KMS-11 (cell line): ENCODE results near the gene G2E3.

ENCODE experiments used
- H2AFZ ChIP-seq: fragments of 200-600 bp; sonication (generic); 2 replicates; pipeline ENCODE4 v1.6.1; 2016; ENCODE audit warnings: antibody characterized with exemption, mixed run types, low read depth
- H3K27ac ChIP-seq: fragments of 200-600 bp; sonication (generic); 2 replicates; pipeline ENCODE4 v1.6.1; 2016; ENCODE audit warnings: mild to moderate bottlenecking, mixed run types
- H3K27me3 ChIP-seq: fragments of 200-600 bp; sonication (generic); 2 replicates; pipeline ENCODE4 v1.6.1; 2017; ENCODE audit warnings: mild to moderate bottlenecking, low read depth, mixed run types, moderate library complexity; ENCODE audit not compliant: insufficient read depth
- H3K36me3 ChIP-seq: fragments of 200-600 bp; sonication (generic); 2 replicates; pipeline ENCODE4 v1.6.1; 2017; ENCODE audit warnings: mild to moderate bottlenecking, mixed run types; ENCODE audit not compliant: insufficient read depth
- H3K4me1 ChIP-seq: fragments of 200-600 bp; sonication (generic); 2 replicates; pipeline ENCODE4 v1.6.1; 2016; ENCODE audit warnings: mild to moderate bottlenecking, low read depth, mixed run types; ENCODE audit not compliant: poor library complexity, severe bottlenecking
- H3K4me2 ChIP-seq: fragments of 200-600 bp; sonication (generic); 2 replicates; pipeline ENCODE4 v1.7.0; 2016; ENCODE audit warnings: mild to moderate bottlenecking, mixed run types
- H3K4me3 ChIP-seq: fragments of 200-600 bp; sonication (generic); IDR thresholded peaks from 2 replicates; pipeline ENCODE4 v1.6.1; 2017; ENCODE audit warnings: low read depth, low read length, mixed read lengths; ENCODE audit not compliant: insufficient read depth
- H3K79me2 ChIP-seq: fragments of 200-600 bp; sonication (generic); 2 replicates; pipeline ENCODE4 v1.6.1; 2016; ENCODE audit warnings: low read depth, mixed run types; ENCODE audit not compliant: insufficient read depth
- H3K9ac ChIP-seq: fragments of 200-600 bp; sonication (generic); 2 replicates; pipeline ENCODE4 v1.6.1; 2016; ENCODE audit warnings: mild to moderate bottlenecking, mixed run types
- H4K20me1 ChIP-seq: fragments of 200-600 bp; sonication (generic); 2 replicates; pipeline ENCODE4 v1.6.1; 2016; ENCODE audit warnings: mild to moderate bottlenecking, mixed run types; ENCODE audit not compliant: insufficient read depth
- CTCF ChIP-seq: fragments of 200-600 bp; sonication (generic); conservative IDR thresholded peaks from 2 replicates; pipeline ENCODE4 v1.6.1; 2017; ENCODE audit warnings: low read depth, mild to moderate bottlenecking, antibody characterized with exemption, low read length, moderate library complexity, mixed read lengths

Gene G2E3

GRCh38 chr14:30657050-30657449, 98.1 kb downstream of the G2E3 start:
- TF ChIP-seq CTCF: no peak
- Histone ChIP-seq H3K4me3 (no peak overlapping the region), H3K36me3 (no peaks in the 10 kb centered on the region; the same call in 1 of the 2 replicates), H3K9ac (no peak overlapping the region), H2AFZ (no peak overlapping the region), H3K27me3 (no peaks in the 10 kb centered on the region), H3K4me2 (no peak overlapping the region), H3K79me2 (no peaks in the 10 kb centered on the region), H4K20me1 (no peaks in the 10 kb centered on the region), H3K4me1 (no peaks in the 10 kb centered on the region), H3K27ac (no peak overlapping the region)

GRCh38 chr14:30657606-30658163, 98.7 kb downstream of the G2E3 start:
- Histone ChIP-seq H2AFZ (no peak overlapping the region), H3K36me3 (no peaks in the 10 kb centered on the region; the same call in 1 of the 2 replicates), H3K27me3 (no peaks in the 10 kb centered on the region), H4K20me1 (no peaks in the 10 kb centered on the region), H3K4me3 (no peak overlapping the region), H3K4me2 (no peak overlapping the region), H3K4me1 (no peaks in the 10 kb centered on the region), H3K27ac (no peak overlapping the region), H3K79me2 (no peaks in the 10 kb centered on the region), H3K9ac (no peak overlapping the region)
- TF ChIP-seq CTCF: no peak; the same call in 1 of the 2 replicates

GRCh38 chr14:30658645-30659044, 99.7 kb downstream of the G2E3 start:
- no peaks in the 10 kb centered on the region; the same call in 1 of the 2 replicates for H3K36me3 ChIP-seq
- no peak overlapping the region for H3K27ac ChIP-seq

GRCh38 chr14:30669594-30669993, 110.6 kb downstream of the G2E3 start:
- H3K36me3 ChIP-seq: no peaks in the 10 kb centered on the region

More at GRCh38 chr14:30658645-30659044, 99.7 kb downstream of the G2E3 start:
- no peak overlapping the region for H3K9ac ChIP-seq
- H3K27me3 ChIP-seq: no peaks in the 10 kb centered on the region
- H2AFZ ChIP-seq: no peak overlapping the region
- H3K79me2 ChIP-seq: no peaks in the 10 kb centered on the region
- H3K4me1 ChIP-seq: no peaks in the 10 kb centered on the region
- H3K4me3 ChIP-seq: no peak overlapping the region
- no peak overlapping the region for H3K4me2 ChIP-seq
- no peak for TF ChIP-seq CTCF
- no peaks in the 10 kb centered on the region for H4K20me1 ChIP-seq

More at GRCh38 chr14:30669594-30669993, 110.6 kb downstream of the G2E3 start:
- H3K27me3 ChIP-seq: no peaks in the 10 kb centered on the region
- H4K20me1 ChIP-seq: no peaks in the 10 kb centered on the region
- no peak overlapping the region for H2AFZ ChIP-seq
- H3K4me1 ChIP-seq: no peaks in the 10 kb centered on the region
- no peak overlapping the region for H3K4me2 ChIP-seq
- no peak overlapping the region for H3K27ac ChIP-seq
- H3K9ac ChIP-seq: no peak overlapping the region
- no peaks in the 10 kb centered on the region for H3K79me2 ChIP-seq
- no peak for TF ChIP-seq CTCF
- H3K4me3 ChIP-seq: no peak overlapping the region
